Measurements from ENCODE around the gene PIM3.
"Not testable (repeated sequence)": the region's sequence is repeated elsewhere in the genome, so short reads cannot be mapped to it uniquely, and the experiment has no call there.

PIM3 gene

DNA sequence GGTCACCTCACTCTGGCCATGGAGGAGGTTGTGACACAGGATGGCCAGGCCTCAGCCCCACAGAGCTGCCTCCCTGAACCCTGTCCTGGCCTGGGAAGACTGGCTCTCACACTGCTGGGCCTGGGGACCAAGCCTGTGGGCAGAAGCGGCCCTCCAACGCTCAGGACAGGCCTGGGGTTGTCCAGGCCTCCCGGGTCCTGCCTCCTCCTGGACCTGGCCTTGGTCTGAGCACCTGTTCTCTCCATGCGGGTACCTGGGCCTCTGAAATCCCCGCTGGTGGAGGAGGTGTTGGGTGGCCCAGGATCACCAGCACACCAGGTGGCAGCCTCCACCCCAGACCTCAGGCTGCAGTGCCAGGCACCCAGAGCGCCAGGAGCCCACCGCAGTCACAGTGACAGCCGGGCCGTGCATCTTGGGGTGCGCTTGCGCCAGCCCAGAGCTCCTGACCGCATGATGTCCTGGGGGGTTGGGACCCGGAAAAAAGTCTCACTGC, 16.1 kb upstream of the PIM3 start:
- no CpG with 5 or more reads among the region's 13 CpGs for WGBS (ENCODE audit: insufficient coverage, insufficient read length)
- Histone ChIP-seq H3K4me3 (ENCODE audit: low read length) (no peak overlapping the region), H3K9me3 (ENCODE audit: control insufficient read depth, insufficient read depth, low read length) (no peaks in the 10 kb centered on the region), H3K4me1 (ENCODE audit: control insufficient read depth, insufficient read depth, low read length) (peaks cover 12% of the 10 kb centered on the region), H3K27ac (ENCODE audit: low read length) (no peak overlapping the region), H3K36me3 (ENCODE audit: control insufficient read depth, insufficient read depth, low read length) (no peaks in the 10 kb centered on the region), H3K27me3 (ENCODE audit: control insufficient read depth, insufficient read depth, low read length) (no peaks in the 10 kb centered on the region)
- no peak for DNase-seq (ENCODE audit: low read depth, low spot score)

DNA sequence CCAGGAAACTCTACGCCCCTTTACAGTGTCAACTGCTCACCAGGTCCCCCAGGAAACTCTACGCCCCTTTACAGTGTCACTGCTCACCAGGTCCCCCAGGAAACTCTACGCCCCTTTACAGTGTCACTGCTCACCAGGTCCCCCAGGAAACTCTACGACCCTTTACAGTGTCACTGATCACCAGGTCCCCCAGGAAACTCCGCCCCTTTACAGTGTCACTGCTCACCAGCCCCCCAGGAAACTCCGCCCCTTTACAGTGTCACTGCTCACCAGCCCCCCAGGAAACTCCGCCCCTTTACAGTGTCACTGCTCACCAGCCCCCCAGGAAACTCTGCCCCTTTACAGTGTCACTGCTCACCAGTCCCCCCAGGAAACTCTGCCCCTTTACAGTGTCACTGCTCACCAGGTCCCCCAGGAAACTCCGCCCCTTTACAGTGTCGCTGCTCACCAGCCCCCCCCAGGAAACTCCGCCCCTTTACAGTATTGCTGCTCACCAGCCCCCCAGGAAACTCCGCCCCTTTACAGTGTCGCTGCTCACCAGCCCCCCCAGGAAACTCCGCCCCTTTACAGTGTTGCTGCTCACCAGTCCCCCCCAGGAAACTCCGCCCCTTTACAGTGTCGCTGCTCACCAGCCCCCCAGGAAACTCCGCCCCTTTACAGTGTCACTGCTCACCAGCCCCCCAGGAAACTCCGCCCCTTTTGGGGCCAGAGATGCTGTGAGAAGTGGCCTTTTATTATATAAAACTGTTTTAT, 15.4 kb upstream of the PIM3 start:
- WGBS (ENCODE audit: insufficient coverage, insufficient read length) = no CpG with 5 or more reads among the region's 17 CpGs
- not testable (repeated sequence) for DNase-seq (ENCODE audit: low read depth, low spot score); H3K36me3 ChIP-seq (ENCODE audit: control insufficient read depth, insufficient read depth, low read length); H3K9me3 ChIP-seq (ENCODE audit: control insufficient read depth, insufficient read depth, low read length); H3K27me3 ChIP-seq (ENCODE audit: control insufficient read depth, insufficient read depth, low read length); H3K4me3 ChIP-seq (ENCODE audit: low read length); H3K27ac ChIP-seq (ENCODE audit: low read length)
- H3K4me1 ChIP-seq (ENCODE audit: control insufficient read depth, insufficient read depth, low read length) = peaks cover 13% of the 10 kb centered on the region

- WGBS (ENCODE audit: insufficient coverage, insufficient read length) = no CpG with 5 or more reads among the region's 17 CpGs
- no peak overlapping the region for H3K27ac ChIP-seq (ENCODE audit: low read length)
- DNase-seq (ENCODE audit: low read depth, low spot score) = no peak
- no peaks in the 10 kb centered on the region; the same call in 1 of the 2 replicates for H3K36me3 ChIP-seq (ENCODE audit: control insufficient read depth, insufficient read depth, low read length)
- H3K9me3 ChIP-seq (ENCODE audit: control insufficient read depth, insufficient read depth, low read length) = no peaks in the 10 kb centered on the region
- peaks cover 15% of the 10 kb centered on the region for H3K4me1 ChIP-seq (ENCODE audit: control insufficient read depth, insufficient read depth, low read length)
- H3K27me3 ChIP-seq (ENCODE audit: control insufficient read depth, insufficient read depth, low read length) = no peaks in the 10 kb centered on the region
- no peak overlapping the region for H3K4me3 ChIP-seq (ENCODE audit: low read length)
These were observed 13.8 kb upstream of the PIM3 start for GRCh38 chr22:49946612-49947295.

GRCh38 chr22:49947296-49947622, 13.3 kb upstream of the PIM3 start:
- no CpG with 5 or more reads among the region's 6 CpGs for WGBS (ENCODE audit: insufficient coverage, insufficient read length)
- H3K4me1 ChIP-seq (ENCODE audit: control insufficient read depth, insufficient read depth, low read length) = peaks cover 15% of the 10 kb centered on the region

GRCh38 chr22:49948116-49948957, 12.2 kb upstream of the PIM3 start:
- Histone ChIP-seq H3K27ac (ENCODE audit: low read length) (no peak overlapping the region), H3K27me3 (ENCODE audit: control insufficient read depth, insufficient read depth, low read length) (no peaks in the 10 kb centered on the region), H3K9me3 (ENCODE audit: control insufficient read depth, insufficient read depth, low read length) (no peaks in the 10 kb centered on the region), H3K4me3 (ENCODE audit: low read length) (no peak overlapping the region), H3K4me1 (ENCODE audit: control insufficient read depth, insufficient read depth, low read length) (peaks cover 16% of the 10 kb centered on the region), H3K36me3 (ENCODE audit: control insufficient read depth, insufficient read depth, low read length) (no peaks in the 10 kb centered on the region; the same call in 1 of the 2 replicates)
- WGBS (ENCODE audit: insufficient coverage, insufficient read length) = no CpG with 5 or more reads among the region's 23 CpGs
- DNase-seq (ENCODE audit: low read depth, low spot score) = no peak

More at GRCh38 chr22:49947296-49947622, 13.3 kb upstream of the PIM3 start:
- Histone ChIP-seq H3K27ac (ENCODE audit: low read length) (no peak overlapping the region), H3K9me3 (ENCODE audit: control insufficient read depth, insufficient read depth, low read length) (no peaks in the 10 kb centered on the region), H3K36me3 (ENCODE audit: control insufficient read depth, insufficient read depth, low read length) (no peaks in the 10 kb centered on the region; the same call in 1 of the 2 replicates), H3K27me3 (ENCODE audit: control insufficient read depth, insufficient read depth, low read length) (no peaks in the 10 kb centered on the region), H3K4me3 (ENCODE audit: low read length) (no peak overlapping the region)
- no peak for DNase-seq (ENCODE audit: low read depth, low spot score)

DNA sequence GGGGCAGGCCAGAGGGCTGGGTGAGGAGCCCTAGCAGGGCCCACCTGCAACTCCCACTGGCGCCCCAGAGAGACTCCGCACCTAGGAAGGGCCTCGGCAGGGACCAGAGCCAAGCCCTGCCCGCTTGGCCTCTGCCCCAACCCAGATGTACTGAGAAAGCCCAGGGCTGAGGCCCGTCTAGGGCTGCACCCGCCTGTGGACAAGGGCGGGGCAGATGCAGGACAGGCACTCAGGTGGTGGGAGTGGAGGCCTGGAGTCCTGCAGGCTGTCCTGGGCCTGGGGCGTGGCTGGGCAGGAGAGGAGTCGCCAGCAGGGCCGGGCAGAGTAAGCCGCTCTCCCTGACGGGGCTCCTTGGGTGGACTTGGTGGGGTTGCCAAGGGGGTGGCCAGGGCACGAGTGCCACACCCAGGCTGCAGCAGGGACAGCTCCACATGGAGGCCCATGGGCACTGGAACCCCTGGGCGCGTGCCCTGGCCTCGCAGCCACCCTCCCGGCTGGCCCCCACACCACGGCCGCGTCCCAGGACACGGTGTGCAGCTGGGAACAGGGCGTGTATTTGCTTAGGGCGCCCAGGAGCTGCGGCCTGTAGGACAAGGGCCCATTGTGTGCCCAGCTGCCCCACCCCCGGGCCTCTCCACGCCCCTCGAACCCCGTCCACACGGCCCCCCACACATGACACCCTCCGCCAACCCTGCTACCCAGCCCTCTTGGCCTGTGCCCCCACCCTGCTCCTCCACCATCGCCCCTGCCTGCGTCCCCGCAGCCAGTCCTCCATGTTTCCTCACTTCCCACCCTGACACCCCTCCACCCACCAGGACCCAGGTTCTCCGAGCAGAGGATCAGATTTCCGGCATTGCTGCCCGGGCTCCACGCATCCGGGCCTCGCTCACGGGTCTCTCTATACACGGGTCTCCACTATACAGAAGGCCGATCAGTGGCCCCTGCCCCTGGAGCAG, 11.3 kb upstream of the PIM3 start:
- Histone ChIP-seq H3K9me3 (ENCODE audit: control insufficient read depth, insufficient read depth, low read length) (no peaks in the 10 kb centered on the region), H3K27ac (ENCODE audit: low read length) (no peak overlapping the region), H3K4me1 (ENCODE audit: control insufficient read depth, insufficient read depth, low read length) (peaks cover 16% of the 10 kb centered on the region), H3K4me3 (ENCODE audit: low read length) (no peak overlapping the region), H3K36me3 (ENCODE audit: control insufficient read depth, insufficient read depth, low read length) (no peaks in the 10 kb centered on the region; the same call in 1 of the 2 replicates), H3K27me3 (ENCODE audit: control insufficient read depth, insufficient read depth, low read length) (no peaks in the 10 kb centered on the region)
- DNase-seq (ENCODE audit: low read depth, low spot score) = no peak
- no CpG with 5 or more reads among the region's 42 CpGs for WGBS (ENCODE audit: insufficient coverage, insufficient read length)

- Histone ChIP-seq H3K9me3 (ENCODE audit: control insufficient read depth, insufficient read depth, low read length) (no peaks in the 10 kb centered on the region), H3K4me1 (ENCODE audit: control insufficient read depth, insufficient read depth, low read length) (peaks cover 16% of the 10 kb centered on the region), H3K4me3 (ENCODE audit: low read length) (no peak overlapping the region), H3K36me3 (ENCODE audit: control insufficient read depth, insufficient read depth, low read length) (no peaks in the 10 kb centered on the region; the same call in 1 of the 2 replicates), H3K27ac (ENCODE audit: low read length) (no peak overlapping the region), H3K27me3 (ENCODE audit: control insufficient read depth, insufficient read depth, low read length) (no peaks in the 10 kb centered on the region)
- DNase-seq (ENCODE audit: low read depth, low spot score) = no peak
- WGBS (ENCODE audit: insufficient coverage, insufficient read length) = no CpG with 5 or more reads among the region's 11 CpGs
These were observed 10.7 kb upstream of the PIM3 start for GRCh38 chr22:49949914-49950292.

DNA sequence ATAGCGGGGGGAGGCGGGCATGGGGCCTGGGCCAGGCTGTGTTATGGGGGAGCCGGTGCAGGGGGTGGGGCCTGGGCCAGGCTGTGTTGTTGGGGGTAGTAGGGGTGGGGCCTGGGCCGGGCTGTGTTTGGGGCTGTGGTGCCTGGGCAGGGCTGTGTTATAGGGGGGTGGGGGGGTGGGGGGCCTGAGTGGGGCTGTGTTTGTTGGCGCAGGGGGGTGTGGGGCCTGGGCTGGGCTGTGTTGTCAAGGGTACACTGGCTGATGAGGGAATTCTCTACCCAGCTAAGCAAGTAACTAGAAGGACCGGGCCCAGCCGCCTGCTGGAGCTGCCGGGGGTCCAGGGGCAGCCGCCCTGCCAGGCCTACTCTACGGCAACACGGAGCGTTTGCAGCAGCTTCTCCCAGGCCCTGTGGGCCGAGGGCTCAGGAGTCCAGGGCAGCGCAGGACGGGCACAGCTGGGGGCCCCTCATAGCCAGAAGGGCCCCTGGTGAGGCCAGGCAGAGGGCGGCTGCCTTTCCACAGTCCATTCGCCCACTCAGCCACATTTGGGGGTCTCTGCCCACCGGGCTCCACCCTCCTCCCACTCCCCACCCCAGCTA, 10.1 kb upstream of the PIM3 start:
- no peak overlapping the region for H3K27ac ChIP-seq (ENCODE audit: low read length)

GRCh38 chr22:49951000-49951677, 9.4 kb upstream of the PIM3 start:
- Histone ChIP-seq H3K36me3 (ENCODE audit: control insufficient read depth, insufficient read depth, low read length) (no peaks in the 10 kb centered on the region; the same call in 1 of the 2 replicates), H3K4me3 (ENCODE audit: low read length) (no peak overlapping the region; the same call in 1 of the 2 replicates), H3K27ac (ENCODE audit: low read length) (no peak overlapping the region), H3K4me1 (ENCODE audit: control insufficient read depth, insufficient read depth, low read length) (peaks cover 14% of the 10 kb centered on the region), H3K27me3 (ENCODE audit: control insufficient read depth, insufficient read depth, low read length) (no peaks in the 10 kb centered on the region), H3K9me3 (ENCODE audit: control insufficient read depth, insufficient read depth, low read length) (no peaks in the 10 kb centered on the region)
- no peak for DNase-seq (ENCODE audit: low read depth, low spot score)
- no CpG with 5 or more reads among the region's 28 CpGs for WGBS (ENCODE audit: insufficient coverage, insufficient read length)

More for the DNA sequence above, 10.1 kb upstream of the PIM3 start:
- no peak overlapping the region for H3K4me3 ChIP-seq (ENCODE audit: low read length)
- no peak for DNase-seq (ENCODE audit: low read depth, low spot score)
- H3K4me1 ChIP-seq (ENCODE audit: control insufficient read depth, insufficient read depth, low read length) = peaks cover 16% of the 10 kb centered on the region
- WGBS (ENCODE audit: insufficient coverage, insufficient read length) = no CpG with 5 or more reads among the region's 18 CpGs
- no peaks in the 10 kb centered on the region for H3K27me3 ChIP-seq (ENCODE audit: control insufficient read depth, insufficient read depth, low read length)
- H3K9me3 ChIP-seq (ENCODE audit: control insufficient read depth, insufficient read depth, low read length) = no peaks in the 10 kb centered on the region
- no peaks in the 10 kb centered on the region; the same call in 1 of the 2 replicates for H3K36me3 ChIP-seq (ENCODE audit: control insufficient read depth, insufficient read depth, low read length)
